Calu3 (cell line): ENCODE data around the gene LY9. TPM values are rescaled to one million over a fixed set of nuclear protein-coding genes. Genes with fewer than 3 reads are reported as not detected.

Experiments used
- BruUV-seq: library from RNA; stranded (reverse); fragments of 400-500 nt; replicated peaks from 2 replicates; lab custom pipeline; 2021; lab: Mats Ljungman, UMichigan
- CTCF ChIA-PET: fragments of 300-600 bp; sonication (Branson Sonifier 250); formaldehyde crosslinking; loops from one replicate; lab custom pipeline; 2022; ENCODE audit warnings: antibody characterized with exemption; lab: Charles Lee
- DNase-seq: peaks from one replicate; pipeline ENCODE4 v3.0.0; 2022
- H3K27ac Mint-ChIP-seq: one replicate; pipeline ENCODE4 v1.8.0; 2022; ENCODE audit warnings: mixed read lengths; ENCODE audit not compliant: unreplicated experiment
- H3K27me3 Mint-ChIP-seq: one replicate; pipeline ENCODE4 v1.8.0; 2022; ENCODE audit warnings: mixed read lengths; ENCODE audit not compliant: unreplicated experiment
- H3K36me3 Mint-ChIP-seq: one replicate; pipeline ENCODE4 v1.8.0; 2022; ENCODE audit warnings: mild to moderate bottlenecking, moderate library complexity, mixed read lengths; ENCODE audit not compliant: insufficient read depth, unreplicated experiment
- H3K4me1 Mint-ChIP-seq: one replicate; pipeline ENCODE4 v1.8.0; 2022; ENCODE audit warnings: mild to moderate bottlenecking, low read depth, mixed read lengths; ENCODE audit not compliant: unreplicated experiment
- H3K4me3 Mint-ChIP-seq: one replicate; pipeline ENCODE4 v1.8.0; 2022; ENCODE audit warnings: mild to moderate bottlenecking, low read depth, moderate library complexity, mixed read lengths; ENCODE audit not compliant: unreplicated experiment
- H3K9me3 Mint-ChIP-seq: one replicate; pipeline ENCODE4 v1.8.0; 2022; ENCODE audit warnings: low read depth, mixed read lengths; ENCODE audit not compliant: unreplicated experiment
- intact Hi-C: fragments of 100-400 bp; cut with micrococcal nuclease; formaldehyde crosslinking; loops from one replicate; pipeline ENCODE4 v1.10.0; 2022; ENCODE audit not compliant: unreplicated experiment
- total RNA-seq: library from RNA; stranded (reverse); gene quantifications from 2 replicates; pipeline ENCODE4 v1.2.3, GENCODE V29; 2022
- TF ChIP-seq, protein P1 (sequence below): fragments of 200-600 bp; IDR thresholded peaks from one replicate; pipeline ENCODE4 v1.8.0; 2022; ENCODE audit warnings: antibody characterized with exemption; ENCODE audit not compliant: unreplicated experiment

The LY9 gene
- total RNA-seq, 1 experiment from 2014 or later, result not detected

DNA sequence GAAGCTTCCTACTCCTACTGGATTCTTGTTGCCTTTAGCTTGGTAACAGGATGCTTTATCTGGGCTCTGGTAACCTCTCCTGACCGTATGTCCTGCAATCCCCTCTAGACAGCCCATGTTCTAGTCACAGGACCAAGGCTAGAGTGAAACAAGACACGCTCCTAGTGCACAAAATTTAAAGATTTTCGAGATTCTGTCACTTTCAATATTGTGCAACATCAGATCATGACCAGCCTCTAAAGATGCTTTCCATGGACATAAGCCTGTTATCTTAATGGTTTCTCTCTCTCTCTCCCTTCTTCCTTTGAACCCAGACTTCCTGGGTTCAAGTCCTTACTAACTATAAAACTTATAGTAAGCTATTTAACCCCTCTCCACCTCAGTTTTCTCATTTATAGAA is 1.6 kb upstream of the LY9 start:
- no peaks in the 10 kb centered on the region for H3K4me1 Mint-ChIP-seq
- intact Hi-C loops, result no loop called here
- H3K36me3 Mint-ChIP-seq, result no peaks in the 10 kb centered on the region
- CTCF ChIA-PET, result interaction anchor here (0.6 to 1.6 kb wide), 2 partner anchors 13 to 15 kb away, joined by 3 to 12 read pairs; no protein-coding TSS in a partner anchor
- no peak overlapping the region for H3K27ac Mint-ChIP-seq
- H3K27me3 Mint-ChIP-seq, result no peaks in the 10 kb centered on the region
- TF ChIP-seq, protein P1, sequence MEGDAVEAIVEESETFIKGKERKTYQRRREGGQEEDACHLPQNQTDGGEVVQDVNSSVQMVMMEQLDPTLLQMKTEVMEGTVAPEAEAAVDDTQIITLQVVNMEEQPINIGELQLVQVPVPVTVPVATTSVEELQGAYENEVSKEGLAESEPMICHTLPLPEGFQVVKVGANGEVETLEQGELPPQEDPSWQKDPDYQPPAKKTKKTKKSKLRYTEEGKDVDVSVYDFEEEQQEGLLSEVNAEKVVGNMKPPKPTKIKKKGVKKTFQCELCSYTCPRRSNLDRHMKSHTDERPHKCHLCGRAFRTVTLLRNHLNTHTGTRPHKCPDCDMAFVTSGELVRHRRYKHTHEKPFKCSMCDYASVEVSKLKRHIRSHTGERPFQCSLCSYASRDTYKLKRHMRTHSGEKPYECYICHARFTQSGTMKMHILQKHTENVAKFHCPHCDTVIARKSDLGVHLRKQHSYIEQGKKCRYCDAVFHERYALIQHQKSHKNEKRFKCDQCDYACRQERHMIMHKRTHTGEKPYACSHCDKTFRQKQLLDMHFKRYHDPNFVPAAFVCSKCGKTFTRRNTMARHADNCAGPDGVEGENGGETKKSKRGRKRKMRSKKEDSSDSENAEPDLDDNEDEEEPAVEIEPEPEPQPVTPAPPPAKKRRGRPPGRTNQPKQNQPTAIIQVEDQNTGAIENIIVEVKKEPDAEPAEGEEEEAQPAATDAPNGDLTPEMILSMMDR, result no peak
- DNase-seq, result no peak
- no peaks in the 10 kb centered on the region for H3K9me3 Mint-ChIP-seq
- no TSS peak for BruUV-seq
- H3K4me3 Mint-ChIP-seq, result no peak overlapping the region

- intact Hi-C loops, result no loop called here
- no peak for DNase-seq
- CTCF ChIA-PET, result interaction anchor here (1.5 kb wide), 1 partner anchor 21 kb away, joined by 4 read pairs; no protein-coding TSS in a partner anchor
- Mint-ChIP-seq H3K9me3 (no peaks in the 10 kb centered on the region), H3K36me3 (no peaks in the 10 kb centered on the region), H3K4me1 (no peaks in the 10 kb centered on the region), H3K27me3 (no peaks in the 10 kb centered on the region), H3K4me3 (no peak overlapping the region), H3K27ac (no peak overlapping the region)
- BruUV-seq, result no TSS peak
- TF ChIP-seq, protein P1, result no peak
Observed at GRCh38 chr1:160797271-160797709, 1.3 kb downstream of the LY9 start.

DNA sequence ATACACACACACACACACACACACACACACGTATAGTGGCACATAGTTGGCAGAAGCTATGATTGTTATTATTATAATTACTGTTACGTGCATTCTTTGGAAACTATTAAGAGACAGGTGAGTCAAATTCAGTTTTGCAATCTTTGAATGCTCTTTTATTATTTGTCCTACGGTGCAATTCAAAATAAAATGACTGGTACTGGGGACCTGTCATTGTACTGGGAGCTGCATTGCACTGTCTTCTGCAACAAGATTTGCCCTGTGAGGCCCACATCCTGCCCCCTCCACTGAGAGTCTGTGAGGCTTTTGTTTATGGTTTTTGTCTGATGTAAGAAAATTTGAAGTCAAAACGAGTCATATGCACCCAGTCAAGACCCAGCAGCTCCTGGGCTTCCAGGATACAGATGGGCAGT is 1.9 kb downstream of the LY9 start:
- intact Hi-C loops, result no loop called here
- BruUV-seq, result no TSS peak
- TF ChIP-seq, protein P1, result no peak

GRCh38 chr1:160798439-160798838 is 2.5 kb downstream of the LY9 start:
- CTCF ChIA-PET, result no interaction called here

More for the DNA sequence above, 1.9 kb downstream of the LY9 start:
- CTCF ChIA-PET, result interaction anchor here (1.5 kb wide), 1 partner anchor 21 kb away, joined by 4 read pairs; no protein-coding TSS in a partner anchor
- H3K4me3 Mint-ChIP-seq, result no peak overlapping the region
- no peaks in the 10 kb centered on the region for H3K27me3 Mint-ChIP-seq
- no peaks in the 10 kb centered on the region for H3K4me1 Mint-ChIP-seq
- no peaks in the 10 kb centered on the region for H3K36me3 Mint-ChIP-seq
- no peak for DNase-seq
- no peak overlapping the region for H3K27ac Mint-ChIP-seq
- H3K9me3 Mint-ChIP-seq, result no peaks in the 10 kb centered on the region

More at GRCh38 chr1:160798439-160798838, 2.5 kb downstream of the LY9 start:
- TF ChIP-seq, protein P1, result no peak
- DNase-seq, result no peak
- Mint-ChIP-seq H3K36me3 (no peaks in the 10 kb centered on the region), H3K4me3 (no peak overlapping the region), H3K4me1 (no peaks in the 10 kb centered on the region), H3K9me3 (no peaks in the 10 kb centered on the region), H3K27me3 (no peaks in the 10 kb centered on the region), H3K27ac (no peak overlapping the region)
- BruUV-seq, result no TSS peak
- intact Hi-C loops, result no loop called here
